HEK293T (cell line): ENCODE data around the gene CD96.

Experiments used
- ARNT ChIP-seq: fragments of 450-650 bp; IDR thresholded peaks from 2 replicates; pipeline ENCODE4 v1.6.1; 2017; ENCODE audit warnings: mild to moderate bottlenecking
- FOXM1 ChIP-seq: fragments of 450-650 bp; IDR thresholded peaks from 2 replicates; pipeline ENCODE4 v1.6.1; 2017; ENCODE audit warnings: mild to moderate bottlenecking, borderline replicate concordance
- L3MBTL2 ChIP-seq: fragments of 450-650 bp; conservative IDR thresholded peaks from 2 replicates; pipeline ENCODE4 v1.6.1; 2016; ENCODE audit warnings: mild to moderate bottlenecking
- LEF1 ChIP-seq: fragments of 450-650 bp; IDR thresholded peaks from 2 replicates; pipeline ENCODE4 v1.6.1; 2017; ENCODE audit warnings: mild to moderate bottlenecking, borderline replicate concordance
- NFRKB ChIP-seq: fragments of 450-650 bp; IDR thresholded peaks from 2 replicates; pipeline ENCODE4 v1.6.1; 2016; ENCODE audit warnings: mild to moderate bottlenecking, moderate library complexity
- SP1 ChIP-seq: fragments of 450-650 bp; IDR thresholded peaks from 2 replicates; pipeline ENCODE4 v1.6.1; 2017
- ZNF384 ChIP-seq: fragments of 450-650 bp; IDR thresholded peaks from 2 replicates; pipeline ENCODE4 v1.6.1; 2016

DNA sequence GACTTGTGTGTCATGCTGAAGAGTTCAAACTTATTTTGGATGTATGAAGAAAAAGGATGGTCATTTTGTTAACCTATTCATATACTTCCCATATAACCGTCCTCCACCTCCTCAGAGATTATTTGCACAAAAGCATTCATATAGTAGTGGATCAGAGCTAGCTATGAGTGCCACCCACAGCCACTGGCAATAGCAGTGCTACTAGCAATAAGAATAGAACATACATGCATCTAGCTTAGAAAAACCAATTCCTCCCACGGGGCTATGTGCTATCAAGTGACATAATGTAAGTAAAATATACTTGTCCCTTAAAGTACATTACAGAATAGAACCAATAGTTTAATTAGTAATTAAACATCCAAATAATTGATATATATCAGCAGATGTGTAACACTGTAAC lies 63.5 kb downstream of the CD96 start:
- TF ChIP-seq ARNT, result no peak
- TF ChIP-seq L3MBTL2, result no peak
- no peak for TF ChIP-seq LEF1
- no peak for TF ChIP-seq SP1
- TF ChIP-seq FOXM1, result no peak
- TF ChIP-seq NFRKB, result no peak
- no peak for TF ChIP-seq ZNF384
